ENCODE data around the gene CCSAP.

DNA sequence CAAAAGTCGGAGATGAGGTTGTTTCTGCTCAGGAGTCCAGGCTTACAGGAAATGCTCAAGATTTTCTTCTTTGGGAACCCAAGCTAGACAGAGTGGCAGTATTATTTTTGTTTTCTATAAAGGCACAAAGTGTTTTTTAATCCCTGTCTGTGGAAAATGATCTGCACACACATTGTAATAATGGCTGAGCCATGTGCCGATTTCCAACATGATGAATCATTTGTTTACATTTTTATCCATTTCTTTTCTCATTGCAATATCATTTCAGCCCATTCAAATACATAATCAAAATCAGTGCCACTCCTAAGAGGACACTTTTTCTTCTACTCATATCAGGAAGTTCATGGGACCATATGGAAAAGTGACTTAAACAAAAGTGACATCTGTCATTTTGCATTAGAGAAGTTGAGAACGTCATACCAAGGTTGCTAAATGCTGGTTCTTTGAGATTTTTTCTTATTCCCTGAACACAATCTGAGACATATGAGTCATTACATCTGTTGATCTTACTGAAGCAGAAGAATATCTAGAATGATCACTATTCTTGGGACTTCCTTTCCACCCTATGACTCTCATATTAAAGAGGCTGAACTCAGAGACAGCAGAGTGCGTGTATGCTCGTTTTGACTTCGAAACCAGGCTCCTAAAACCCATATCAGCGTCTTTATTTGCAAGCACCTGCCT, 46.2 kb upstream of the CCSAP start:
- TF ChIP-seq, protein P1, sequence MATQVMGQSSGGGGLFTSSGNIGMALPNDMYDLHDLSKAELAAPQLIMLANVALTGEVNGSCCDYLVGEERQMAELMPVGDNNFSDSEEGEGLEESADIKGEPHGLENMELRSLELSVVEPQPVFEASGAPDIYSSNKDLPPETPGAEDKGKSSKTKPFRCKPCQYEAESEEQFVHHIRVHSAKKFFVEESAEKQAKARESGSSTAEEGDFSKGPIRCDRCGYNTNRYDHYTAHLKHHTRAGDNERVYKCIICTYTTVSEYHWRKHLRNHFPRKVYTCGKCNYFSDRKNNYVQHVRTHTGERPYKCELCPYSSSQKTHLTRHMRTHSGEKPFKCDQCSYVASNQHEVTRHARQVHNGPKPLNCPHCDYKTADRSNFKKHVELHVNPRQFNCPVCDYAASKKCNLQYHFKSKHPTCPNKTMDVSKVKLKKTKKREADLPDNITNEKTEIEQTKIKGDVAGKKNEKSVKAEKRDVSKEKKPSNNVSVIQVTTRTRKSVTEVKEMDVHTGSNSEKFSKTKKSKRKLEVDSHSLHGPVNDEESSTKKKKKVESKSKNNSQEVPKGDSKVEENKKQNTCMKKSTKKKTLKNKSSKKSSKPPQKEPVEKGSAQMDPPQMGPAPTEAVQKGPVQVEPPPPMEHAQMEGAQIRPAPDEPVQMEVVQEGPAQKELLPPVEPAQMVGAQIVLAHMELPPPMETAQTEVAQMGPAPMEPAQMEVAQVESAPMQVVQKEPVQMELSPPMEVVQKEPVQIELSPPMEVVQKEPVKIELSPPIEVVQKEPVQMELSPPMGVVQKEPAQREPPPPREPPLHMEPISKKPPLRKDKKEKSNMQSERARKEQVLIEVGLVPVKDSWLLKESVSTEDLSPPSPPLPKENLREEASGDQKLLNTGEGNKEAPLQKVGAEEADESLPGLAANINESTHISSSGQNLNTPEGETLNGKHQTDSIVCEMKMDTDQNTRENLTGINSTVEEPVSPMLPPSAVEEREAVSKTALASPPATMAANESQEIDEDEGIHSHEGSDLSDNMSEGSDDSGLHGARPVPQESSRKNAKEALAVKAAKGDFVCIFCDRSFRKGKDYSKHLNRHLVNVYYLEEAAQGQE (IDR thresholded peaks at IDR 0.05; ENCODE audit: insufficient read depth in 1 of 2, low read depth in 2 of 2, low read length in 2 of 2), result no peak
- no peak for TF ChIP-seq POLR2AphosphoS5 (IDR thresholded peaks at IDR 0.05; ENCODE audit: low read depth, low read length)

Measured in PFSK-1 (cell line).